ENCODE data around the gene FLACC1.
"Not testable (repeated sequence)": the region's sequence is repeated elsewhere in the genome, so short reads cannot be mapped to it uniquely, and the experiment has no call there.

Gene FLACC1

DNA sequence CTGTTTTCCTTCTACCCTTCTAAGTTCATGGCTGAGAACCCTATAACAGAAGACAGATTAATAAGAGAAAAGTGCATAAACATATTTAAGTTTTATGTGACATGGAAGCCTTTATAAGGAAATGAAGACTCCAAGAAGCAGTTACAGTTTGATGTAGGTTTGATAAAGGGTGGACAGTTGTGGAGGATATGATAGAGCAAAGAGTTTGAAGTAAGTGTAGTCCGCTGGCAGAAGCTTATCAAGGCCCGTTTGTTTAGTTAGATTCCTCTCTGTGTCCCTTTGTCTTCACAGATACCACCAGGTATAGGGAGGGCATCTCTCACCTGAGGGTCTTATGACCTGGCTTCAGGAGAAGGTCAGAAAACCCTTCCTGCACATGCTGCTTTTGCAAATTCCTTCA is 107.3 kb downstream of the FLACC1 start:
- no peak for DNase-seq

DNA sequence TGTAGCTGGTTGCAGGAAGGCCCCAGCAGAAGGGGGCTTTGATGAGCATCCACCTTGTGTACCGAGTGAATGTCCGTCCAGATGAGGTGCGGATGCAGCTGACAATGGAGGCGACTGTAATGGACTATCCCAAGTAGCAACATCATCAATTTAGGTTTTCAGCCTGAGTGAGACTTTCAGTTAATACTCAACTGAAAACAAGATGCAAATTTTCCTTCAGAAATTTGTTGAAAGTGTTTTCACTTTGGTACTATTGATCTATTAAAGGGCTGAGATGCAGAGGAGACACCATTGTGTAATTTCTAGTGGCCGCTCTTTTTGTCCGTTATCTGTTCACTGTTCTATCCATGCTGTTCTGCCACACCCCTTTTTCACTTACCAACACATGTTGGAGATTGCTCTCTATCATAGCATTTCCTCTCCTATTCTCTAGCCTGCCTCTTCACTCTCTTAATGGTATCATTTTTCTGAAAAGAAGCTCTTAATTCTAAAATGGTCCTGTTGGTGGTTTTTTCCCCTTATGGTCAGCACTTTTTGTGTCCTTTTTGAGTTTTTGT is 108.8 kb downstream of the FLACC1 start:
- DNase-seq: no peak

DNA sequence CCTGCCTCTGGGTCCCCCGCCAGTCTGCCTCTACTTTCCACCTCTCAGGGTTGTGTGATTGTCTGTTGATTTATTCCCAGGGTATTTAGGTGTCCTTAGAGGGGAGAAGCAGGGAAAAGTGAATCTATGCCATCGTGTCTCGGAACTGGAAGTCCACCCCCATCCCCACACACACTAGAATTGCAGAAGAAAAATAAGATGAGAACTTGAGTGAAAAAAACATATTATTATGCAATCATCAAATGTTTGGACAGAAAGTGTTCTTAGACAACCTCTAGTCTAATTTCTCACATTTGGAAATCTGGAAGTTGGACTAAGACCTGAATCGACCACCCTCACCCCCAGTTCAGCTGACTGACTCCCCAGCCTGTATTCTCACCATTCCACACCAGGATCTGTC is 110.9 kb downstream of the FLACC1 start:
- DNase-seq: no peak

DNA sequence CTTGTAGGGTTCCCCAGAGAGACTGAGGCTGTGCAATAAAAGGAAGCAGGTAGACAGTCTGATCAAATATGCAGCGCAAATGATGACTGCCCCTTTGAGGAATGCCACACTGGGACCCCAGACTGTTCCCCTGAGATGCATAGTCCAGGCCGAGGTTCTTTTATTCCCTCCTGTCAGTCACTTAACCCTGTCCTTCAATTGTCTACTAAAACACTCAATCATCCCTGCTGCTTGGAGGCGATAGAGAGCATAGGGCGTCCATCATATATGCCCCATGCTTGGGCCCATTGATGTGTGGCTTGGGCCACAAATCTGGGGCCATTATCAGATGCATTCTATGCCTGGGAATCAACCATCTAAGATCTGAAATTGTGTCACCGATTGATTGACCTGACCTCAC is 112.3 kb downstream of the FLACC1 start:
- DNase-seq: no peak

DNA sequence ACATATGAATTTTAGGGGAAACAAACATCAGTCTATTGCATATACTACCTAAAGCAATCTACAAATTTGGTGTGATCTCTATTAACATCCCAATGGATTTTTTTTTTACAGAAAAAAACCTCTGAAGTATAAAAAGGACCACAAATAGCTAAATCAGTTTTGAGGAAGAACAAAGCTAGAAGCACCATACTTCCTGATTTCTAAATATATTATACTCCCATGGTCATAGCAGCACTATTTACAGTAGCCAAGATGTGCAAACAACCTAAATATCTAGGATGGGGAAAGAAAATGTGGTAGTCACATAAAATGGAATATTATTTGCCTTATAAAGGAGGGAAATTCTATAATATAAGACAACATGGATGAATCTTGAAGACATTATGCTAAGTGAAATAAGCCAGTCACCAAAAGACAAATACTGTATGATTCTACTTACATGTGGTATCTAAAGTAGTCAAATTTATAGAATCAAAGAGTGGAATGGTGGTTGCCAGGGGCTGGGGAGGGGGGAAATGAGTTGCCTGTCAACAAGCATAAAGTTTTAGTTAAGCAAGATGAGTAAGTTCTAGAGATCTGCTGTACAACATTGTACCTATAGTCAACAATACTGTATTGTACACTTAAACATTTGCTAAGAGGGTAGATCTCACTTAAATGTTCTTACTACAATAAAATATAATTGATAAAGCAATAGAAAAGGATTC is 114.4 kb downstream of the FLACC1 start:
- no peak for DNase-seq

DNA sequence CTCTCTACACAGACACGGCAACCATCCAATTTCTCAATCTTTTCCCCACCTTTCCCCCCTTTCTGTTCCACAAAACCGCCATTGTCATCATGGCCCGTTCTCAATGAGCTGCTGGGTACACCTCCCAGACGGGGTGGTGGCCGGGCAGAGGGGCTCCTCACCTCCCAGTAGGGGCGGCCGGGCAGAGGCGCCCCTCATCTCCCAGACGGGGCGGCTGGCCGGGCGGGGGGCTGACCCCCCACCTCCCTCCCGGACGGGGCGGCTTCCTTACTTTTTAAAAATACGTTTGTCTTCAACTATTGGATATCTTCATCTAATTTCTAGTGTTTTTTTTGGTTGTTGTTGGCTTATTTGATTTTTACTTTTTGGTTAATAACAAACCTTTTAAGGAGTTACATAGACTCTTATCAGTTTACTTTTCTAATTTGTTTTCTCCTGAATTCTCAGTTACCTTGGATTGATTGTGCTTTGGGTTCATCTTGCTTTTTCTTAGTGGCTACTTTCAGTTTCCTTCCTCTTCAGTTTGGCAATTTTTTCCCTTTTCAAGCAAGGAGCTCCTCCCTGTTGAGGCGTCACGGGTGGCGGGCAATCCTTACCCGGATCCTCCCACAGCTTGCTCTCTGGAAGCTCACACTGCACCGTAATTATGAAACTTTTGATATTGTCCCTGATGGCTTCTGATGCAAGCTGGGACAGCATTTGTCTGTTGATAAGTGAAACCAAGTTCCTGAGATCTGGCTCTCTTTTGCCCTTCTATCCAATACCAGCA is 117.8 kb downstream of the FLACC1 start:
- DNase-seq: not testable (repeated sequence)

Data from RPMI8226 (cell line).